ENCODE data around the gene MED27.

The MED27 gene

DNA sequence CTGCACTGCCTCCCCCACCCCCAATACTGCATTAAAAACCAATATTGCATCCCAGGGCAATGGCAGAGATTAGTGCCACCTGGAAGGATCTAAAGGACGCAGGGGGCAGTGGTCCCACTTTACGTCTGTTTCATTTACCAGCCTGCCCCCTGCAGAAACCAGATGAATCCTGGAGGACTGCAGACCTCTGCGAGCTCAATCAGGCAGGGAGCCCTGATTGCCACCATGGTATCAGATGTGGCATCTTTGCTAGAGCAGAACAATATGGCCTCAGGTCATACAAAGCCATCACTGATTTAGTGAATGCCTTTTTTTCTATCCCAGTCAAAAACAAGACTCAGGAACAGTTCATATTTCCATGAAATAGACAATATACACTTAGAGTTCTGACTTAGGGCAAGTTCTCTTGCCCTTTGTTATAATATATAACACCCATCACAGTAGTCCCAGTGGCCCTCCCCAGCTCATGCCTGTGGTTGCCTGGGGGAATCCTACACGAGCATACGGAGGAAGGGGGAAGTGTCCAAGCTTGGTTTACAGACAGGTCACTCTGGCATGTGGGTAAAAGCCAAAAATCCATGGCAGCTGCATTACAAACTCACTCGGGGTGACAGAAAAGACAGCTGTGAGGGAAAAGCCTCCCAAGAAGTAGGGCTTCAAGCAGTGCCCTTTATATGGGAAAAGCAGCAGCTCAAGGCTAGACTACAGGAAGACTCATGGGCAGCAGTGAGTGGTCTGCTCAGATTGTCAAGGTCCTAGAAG, 85.1 kb downstream of the MED27 start:
- DNase-seq = no peak

DNA sequence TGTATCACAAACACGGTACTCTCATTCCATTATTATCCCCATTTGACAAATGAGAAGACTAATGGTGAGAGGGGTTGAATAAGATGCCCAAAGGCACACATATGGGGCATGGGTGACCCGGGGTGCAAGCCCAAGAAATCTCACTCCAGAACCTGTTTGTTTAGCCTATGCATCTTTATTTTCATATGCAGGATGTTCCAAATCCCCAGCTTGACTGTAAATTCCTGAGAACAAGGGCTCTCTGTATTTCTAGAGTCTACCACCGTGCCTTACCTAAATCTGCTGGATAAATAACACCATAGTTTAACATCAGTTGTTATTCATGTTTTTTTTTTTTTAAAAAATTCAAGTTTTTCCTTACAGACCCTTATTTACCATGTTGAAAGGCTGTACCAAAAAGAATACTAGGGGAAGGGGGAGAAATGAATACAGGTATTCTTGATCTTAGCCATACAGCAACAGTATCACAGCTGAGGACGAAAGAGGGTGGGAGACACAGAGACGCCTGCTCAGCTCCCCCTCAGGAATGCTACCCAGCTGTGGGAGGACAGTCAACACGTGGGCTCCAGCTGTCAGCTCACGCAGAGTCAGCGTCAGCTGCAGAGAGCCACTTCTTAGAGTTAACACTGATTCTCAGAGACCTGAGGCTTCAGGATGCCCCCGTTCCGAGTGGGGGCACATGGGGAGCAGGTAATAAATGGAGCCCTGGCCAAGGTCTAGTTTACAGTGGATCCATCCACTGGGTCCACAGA, 86.6 kb downstream of the MED27 start:
- peak; percentile 53 for DNase-seq

GRCh38 chr9:131987232-131987631, 92.4 kb downstream of the MED27 start:
- no peak for DNase-seq

GRCh38 chr9:131986576-131986975, 93.1 kb downstream of the MED27 start:
- no peak for DNase-seq

GRCh38 chr9:131986089-131986488, 93.6 kb downstream of the MED27 start:
- DNase-seq = no peak

DNA sequence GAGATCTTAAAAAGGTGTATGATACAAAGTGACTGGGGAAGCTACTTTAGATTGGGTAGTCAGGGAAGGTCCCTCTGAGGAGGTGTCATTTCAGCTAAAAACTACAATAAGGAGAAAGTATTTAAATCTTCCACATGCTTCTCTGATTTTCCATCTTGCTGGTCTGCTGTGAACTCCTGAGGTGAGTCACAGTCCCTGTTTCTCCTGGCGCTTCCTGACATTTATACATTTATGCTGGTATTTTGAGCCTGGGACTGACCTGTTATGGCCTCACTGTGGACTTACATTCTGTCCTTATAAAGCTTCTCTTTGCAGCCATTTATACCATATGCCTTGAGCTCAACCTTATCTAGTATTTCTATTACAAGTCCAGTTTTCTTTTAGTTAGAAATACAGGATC, 95.1 kb downstream of the MED27 start:
- no peak for DNase-seq

DNA sequence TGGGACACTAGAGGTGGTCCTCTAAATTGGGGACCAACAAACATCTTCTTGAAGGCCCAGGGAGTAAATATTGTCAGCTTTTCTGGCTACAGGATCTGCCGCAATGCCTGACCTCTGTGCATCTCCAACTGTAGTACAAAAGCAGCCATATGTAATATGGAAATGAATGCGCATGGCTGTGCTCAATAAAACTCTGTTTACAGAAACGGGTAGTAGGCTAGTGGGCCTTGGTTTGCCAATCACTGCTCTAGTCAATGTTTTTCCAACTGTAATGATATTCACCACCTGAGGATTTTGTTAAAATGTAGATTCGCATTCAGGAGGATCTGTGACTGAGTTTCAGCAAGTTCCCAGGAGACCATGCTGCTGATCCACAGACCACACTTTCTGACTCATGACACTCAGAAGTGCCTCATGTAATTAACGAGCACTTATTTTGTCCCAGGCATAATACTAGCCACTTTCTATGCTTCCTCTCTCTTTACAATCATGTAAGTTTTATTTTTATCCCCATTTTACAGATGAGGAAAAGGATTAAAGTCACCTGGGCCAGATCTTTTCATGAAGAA, 96.9 kb downstream of the MED27 start:
- DNase-seq = no peak

GRCh38 chr9:131982102-131982501, 97.6 kb downstream of the MED27 start:
- no peak for DNase-seq

- no peak for DNase-seq
Measured at GRCh38 chr9:131981116-131981776, 98.4 kb downstream of the MED27 start.

GRCh38 chr9:131980267-131981016, 99.2 kb downstream of the MED27 start:
- no peak for DNase-seq

DNA sequence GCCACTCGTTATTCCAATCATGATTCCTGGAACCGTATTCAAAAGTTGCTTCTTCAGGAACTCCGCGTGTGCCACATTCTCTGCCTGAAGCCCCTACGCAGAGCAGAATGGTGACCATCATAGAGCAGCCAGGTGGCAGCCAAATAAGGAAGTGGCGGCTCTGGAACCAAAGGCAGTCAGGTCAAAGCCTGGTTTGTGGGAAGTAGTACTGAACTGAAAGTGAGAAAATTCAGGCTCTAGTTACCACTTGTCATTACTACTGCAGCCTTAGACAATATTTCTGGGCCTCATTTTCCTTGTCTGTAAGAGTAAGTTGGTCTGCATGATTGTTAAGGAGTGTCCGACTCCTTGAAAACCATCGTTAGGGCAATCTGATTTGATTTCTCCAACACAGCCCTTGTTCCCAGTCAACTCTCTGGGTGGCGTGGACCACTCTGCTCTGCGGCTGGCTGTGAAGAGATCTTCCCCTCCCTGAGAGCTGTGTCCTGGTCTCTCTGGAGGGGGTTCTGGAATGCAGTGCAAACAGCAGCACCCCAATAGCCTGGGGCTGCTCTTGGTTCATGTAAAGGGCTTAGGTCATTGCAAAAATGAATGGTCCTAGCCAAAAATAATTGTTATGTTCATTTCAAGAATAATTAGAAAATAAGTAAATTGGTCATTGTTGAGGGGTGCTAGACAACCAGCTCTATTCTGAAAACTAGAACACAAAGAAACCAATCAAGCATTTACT, 102.4 kb downstream of the MED27 start:
- no peak for DNase-seq

DNA sequence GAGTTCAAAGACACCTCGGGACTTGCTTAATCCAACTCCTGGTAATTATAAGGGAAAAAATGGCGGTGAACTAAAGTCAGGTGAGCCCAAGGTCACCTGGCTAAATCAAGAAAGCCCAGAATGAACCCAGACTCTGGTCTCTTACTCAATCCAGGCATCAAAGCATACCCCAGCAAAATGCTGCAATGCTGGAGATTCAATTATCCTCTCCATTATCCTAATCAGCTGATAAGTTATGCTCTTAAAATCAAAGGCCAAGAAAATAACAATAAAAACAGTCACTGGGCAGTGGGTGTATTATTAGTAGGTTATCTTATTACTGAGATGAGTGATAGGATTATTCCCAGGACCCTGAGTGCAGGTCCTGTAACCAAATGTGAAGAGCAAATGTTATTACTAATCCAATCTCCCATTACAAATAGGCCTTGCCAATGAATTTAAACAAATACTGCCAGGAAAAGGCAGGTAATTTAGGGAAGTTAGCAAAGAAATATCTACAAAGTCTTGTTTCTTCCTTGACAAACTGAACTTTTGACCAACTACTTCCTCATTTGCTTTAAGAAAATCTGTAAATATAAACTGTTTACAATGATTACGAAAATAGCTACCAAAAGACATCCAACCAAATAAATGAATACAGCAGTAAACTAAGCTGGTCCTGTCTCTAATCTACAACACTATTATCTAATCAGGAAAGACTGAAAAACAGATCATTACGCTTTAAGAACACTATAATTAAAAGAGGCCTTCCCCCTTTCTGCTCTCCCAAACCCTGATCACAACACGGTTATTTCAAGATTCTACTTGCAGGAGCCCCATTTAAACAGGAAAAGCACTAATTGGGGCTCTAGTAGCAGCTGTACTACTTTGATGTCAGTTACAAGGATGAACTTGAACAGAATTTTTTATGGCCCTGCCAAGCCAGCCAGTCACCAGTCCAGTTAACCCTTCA, 103.2 kb downstream of the MED27 start:
- no peak for DNase-seq

DNA sequence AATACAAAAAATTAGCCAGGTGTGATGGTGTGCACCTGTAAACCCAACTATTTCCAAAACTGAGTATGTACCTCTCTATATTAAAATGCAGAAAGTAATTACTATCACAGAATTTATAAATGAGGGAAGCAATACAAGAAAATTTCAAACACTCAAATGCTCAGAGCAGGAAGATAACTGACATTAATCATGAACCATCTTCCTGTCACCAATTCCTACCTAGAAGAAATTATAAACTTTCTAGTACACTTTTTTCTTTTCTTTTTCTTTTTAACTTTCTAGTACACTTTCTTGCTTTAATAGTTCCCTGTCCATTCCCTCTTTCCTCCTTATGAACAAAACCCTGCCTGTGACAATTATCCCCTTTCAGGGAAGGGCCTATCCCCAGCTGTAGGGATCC, 106.8 kb downstream of the MED27 start:
- no peak for DNase-seq

DNA sequence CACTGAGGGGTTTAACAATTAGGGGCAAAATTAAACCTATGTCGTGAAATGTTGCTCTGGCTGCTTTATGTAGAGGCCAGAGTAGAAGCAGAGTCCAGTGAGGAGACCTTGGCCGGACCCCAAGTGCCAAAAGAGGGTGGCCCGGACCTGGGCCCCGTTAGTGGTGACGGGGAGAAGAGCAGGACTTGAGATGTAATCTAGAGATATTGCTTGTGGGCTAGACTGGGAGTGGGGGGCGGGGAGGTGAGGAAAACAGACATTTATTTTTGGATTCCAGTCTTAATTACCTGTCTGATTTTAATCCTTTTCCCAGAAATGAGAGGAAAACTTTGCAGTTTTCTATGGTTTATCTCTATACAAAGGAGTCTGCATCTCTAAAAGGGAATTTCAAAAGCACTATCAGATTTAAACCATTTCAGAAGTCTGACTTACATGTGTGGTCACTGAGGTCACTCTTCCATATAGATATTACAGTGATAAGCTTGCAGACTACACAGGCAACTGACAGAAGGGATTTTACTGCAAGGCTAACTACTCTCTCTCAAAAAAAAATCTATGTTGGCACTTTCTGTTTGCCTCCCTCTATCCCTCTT, 108.1 kb downstream of the MED27 start:
- DNase-seq = no peak

- DNase-seq = no peak
Measured at GRCh38 chr9:131969469-131969989, 110.1 kb downstream of the MED27 start.

- DNase-seq = no peak
Measured at GRCh38 chr9:131968632-131969031, 111.0 kb downstream of the MED27 start.

DNA sequence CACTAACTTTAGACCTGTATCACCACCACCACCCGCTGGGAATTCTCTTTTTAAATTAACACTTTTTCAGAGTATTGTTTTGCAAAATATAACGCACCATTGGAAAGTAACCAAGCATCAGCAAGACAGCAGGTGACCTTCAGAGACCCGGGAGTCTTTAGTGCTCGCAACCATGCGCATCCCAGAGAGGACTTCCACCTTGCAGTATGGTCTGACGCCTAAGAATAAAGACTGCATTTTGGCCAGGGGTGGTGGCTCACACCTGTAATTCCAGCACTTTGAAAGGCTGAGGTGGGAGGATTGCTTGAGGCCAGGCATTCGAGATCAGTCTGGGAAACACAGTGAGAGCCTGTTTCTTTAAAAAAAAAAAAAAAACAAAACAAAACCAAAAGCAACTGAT, 113.8 kb downstream of the MED27 start:
- no peak for DNase-seq

GRCh38 chr9:131965103-131965502, 114.6 kb downstream of the MED27 start:
- no peak for DNase-seq

DNA sequence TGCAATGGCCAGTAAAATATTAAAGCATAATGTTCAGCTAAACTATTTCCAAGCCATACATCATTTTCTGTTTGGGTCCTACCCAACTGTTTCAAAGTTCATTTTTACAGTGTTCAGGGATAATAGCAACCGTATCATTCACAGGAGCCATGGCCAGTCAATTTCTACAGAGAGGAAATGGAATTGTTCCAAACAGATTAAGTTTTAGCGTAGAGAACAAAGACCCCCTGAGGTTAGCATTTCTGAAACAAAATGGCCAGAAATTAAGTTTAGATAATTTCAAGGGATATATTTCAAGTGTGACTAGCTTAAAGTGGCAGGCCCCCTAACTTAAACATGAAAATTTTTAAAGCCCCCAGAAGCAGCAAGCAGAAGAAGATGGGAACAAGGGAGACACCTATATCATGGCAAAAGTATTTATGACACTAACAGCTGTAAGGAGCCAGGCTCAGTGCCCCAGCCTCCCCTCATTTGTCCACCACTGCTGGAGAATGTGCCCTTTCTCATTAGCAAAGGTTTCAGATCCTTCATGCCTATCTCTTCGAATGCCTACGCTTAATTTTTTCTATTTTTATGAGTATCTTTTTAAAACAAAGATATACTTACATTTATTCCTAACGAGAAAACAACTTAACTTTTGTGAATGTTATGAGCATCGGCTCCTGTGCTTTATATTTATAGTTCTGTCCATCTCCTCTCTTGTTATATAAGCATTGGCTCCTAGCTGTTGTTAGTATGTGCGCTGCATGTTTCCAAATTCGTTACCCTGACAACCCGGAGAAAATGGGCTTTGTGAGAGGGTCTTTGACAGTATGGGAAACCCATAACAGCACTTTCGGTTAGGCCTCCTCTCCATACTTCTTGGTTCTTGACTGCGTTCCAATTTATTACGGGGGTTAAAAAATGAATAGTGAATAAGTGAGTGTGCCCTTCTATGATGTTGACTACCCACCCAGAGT, 116.3 kb downstream of the MED27 start:
- DNase-seq = no peak

All from femur (tissue), 1 donor.